Coronary artery (tissue), 2 donors: ENCODE data around the gene HBS1L.

Experiments
- DNase-seq: peaks from one replicate; pipeline ENCODE4 v3.0.0-alpha.2; 2017; ENCODE audit warnings: low spot score
- H3K27ac ChIP-seq, 2 donors: fragments of 200-600 bp; sonication (generic); one replicate each; pipeline ENCODE4 v1.5.1; 2016 to 2019
- H3K4me3 ChIP-seq: fragments of 200-600 bp; sonication (generic); 2 replicates; pipeline ENCODE4 v1.5.1; 2016; ENCODE audit warnings: mild to moderate bottlenecking, moderate library complexity
- CTCF ChIP-seq: fragments of 200-600 bp; sonication (generic); IDR thresholded peaks from one replicate; pipeline ENCODE4 v1.5.1; 2019; ENCODE audit warnings: antibody characterized with exemption

Gene HBS1L

GRCh38 chr6:135087803-135088202 is 33.2 kb upstream of the HBS1L start:
- Histone ChIP-seq H3K4me3 (no peak overlapping the region), H3K27ac (no peak overlapping the region)
- DNase-seq: no peak
- TF ChIP-seq CTCF: no peak

GRCh38 chr6:135087403-135087802 is 32.8 kb upstream of the HBS1L start:
- H3K27ac ChIP-seq: no peak overlapping the region
- H3K4me3 ChIP-seq: no peak overlapping the region
- no peak for DNase-seq
- no peak for TF ChIP-seq CTCF

- DNase-seq: no peak
- H3K4me3 ChIP-seq: no peak overlapping the region
- H3K27ac ChIP-seq: no peak overlapping the region
- no peak for TF ChIP-seq CTCF
Observed at GRCh38 chr6:135086414-135086764, 31.8 kb upstream of the HBS1L start.

GRCh38 chr6:135085700-135086413 is 31.2 kb upstream of the HBS1L start:
- no peak for DNase-seq
- no peak for TF ChIP-seq CTCF
- Histone ChIP-seq H3K27ac (no peak overlapping the region), H3K4me3 (no peak overlapping the region)

GRCh38 chr6:135084916-135085269 is 30.3 kb upstream of the HBS1L start:
- TF ChIP-seq CTCF: no peak
- H3K4me3 ChIP-seq: no peak overlapping the region
- H3K27ac ChIP-seq: no peak overlapping the region
- DNase-seq: no peak

- Histone ChIP-seq H3K4me3 (no peak overlapping the region), H3K27ac (no peak overlapping the region)
- no peak for TF ChIP-seq CTCF
- no peak for DNase-seq
Observed at GRCh38 chr6:135084001-135084915, 29.6 kb upstream of the HBS1L start.

- H3K4me3 ChIP-seq: no peak overlapping the region
- TF ChIP-seq CTCF: no peak
- DNase-seq: no peak
- no peak overlapping the region for H3K27ac ChIP-seq
Observed at GRCh38 chr6:135081966-135082365, 27.3 kb upstream of the HBS1L start.
